ENCODE data around the gene ADAM15.

GRCh38 chr1:155026154-155026553 is 25.0 kb upstream of the ADAM15 start:
- TF ChIP-seq POLR2A (IDR thresholded peaks at IDR 0.05; ENCODE audit: low read depth, low read length), result no peak
- TF ChIP-seq CTCF (IDR thresholded peaks at IDR 0.05; ENCODE audit: extremely low read depth in 1 of 2, insufficient read depth in 1 of 2, low read depth in 1 of 2, low read length in 2 of 2), result no peak
- TF ChIP-seq EZH2 (IDR thresholded peaks at IDR 0.05; ENCODE audit: borderline replicate concordance, low read depth, low read length, severe bottlenecking), result no peak
- TF ChIP-seq FOS (IDR thresholded peaks at IDR 0.05; ENCODE audit: borderline replicate concordance, insufficient read depth, low read length), result no peak
- no peak for TF ChIP-seq POLR2AphosphoS5 (IDR thresholded peaks at IDR 0.05; ENCODE audit: insufficient read depth, low read depth, low read length)
- TF ChIP-seq MAX (IDR thresholded peaks at IDR 0.05; ENCODE audit: insufficient read depth, insufficient read length), result no peak
- no peak for TF ChIP-seq JUN (IDR thresholded peaks at IDR 0.05; ENCODE audit: borderline replicate concordance, insufficient read depth, insufficient read length, low read depth)
- no peak for TF ChIP-seq MYC (IDR thresholded peaks at IDR 0.05; ENCODE audit: low read depth, low read length)
- TF ChIP-seq GATA2 (IDR thresholded peaks at IDR 0.05; ENCODE audit: insufficient read depth, insufficient read length, low read depth, low read length), result no peak

All from endothelial cell of umbilical vein (primary cell).